ENCODE measurements around the gene POLK.
A peak's percentile ranks its signal among the peaks of the same experiment; 100 is the strongest.

DNA sequence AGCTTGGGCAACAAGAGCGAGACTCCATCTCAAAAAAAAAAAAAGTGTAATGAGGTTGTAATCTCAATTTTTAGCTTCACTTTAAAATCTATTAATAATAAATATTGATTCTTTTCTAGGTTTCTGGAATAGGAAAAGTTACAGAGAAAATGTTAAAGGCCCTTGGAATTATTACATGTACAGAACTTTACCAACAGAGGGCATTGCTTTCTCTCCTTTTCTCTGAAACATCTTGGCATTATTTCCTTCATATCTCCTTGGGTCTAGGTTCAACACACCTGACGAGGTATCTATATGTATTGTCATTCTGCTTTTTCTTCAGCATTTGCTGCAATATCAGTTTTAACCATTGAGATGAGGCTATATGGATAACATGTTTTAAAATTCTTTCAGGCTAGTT, 73.0 kb downstream of the POLK start:
- TF ChIP-seq, protein P1, sequence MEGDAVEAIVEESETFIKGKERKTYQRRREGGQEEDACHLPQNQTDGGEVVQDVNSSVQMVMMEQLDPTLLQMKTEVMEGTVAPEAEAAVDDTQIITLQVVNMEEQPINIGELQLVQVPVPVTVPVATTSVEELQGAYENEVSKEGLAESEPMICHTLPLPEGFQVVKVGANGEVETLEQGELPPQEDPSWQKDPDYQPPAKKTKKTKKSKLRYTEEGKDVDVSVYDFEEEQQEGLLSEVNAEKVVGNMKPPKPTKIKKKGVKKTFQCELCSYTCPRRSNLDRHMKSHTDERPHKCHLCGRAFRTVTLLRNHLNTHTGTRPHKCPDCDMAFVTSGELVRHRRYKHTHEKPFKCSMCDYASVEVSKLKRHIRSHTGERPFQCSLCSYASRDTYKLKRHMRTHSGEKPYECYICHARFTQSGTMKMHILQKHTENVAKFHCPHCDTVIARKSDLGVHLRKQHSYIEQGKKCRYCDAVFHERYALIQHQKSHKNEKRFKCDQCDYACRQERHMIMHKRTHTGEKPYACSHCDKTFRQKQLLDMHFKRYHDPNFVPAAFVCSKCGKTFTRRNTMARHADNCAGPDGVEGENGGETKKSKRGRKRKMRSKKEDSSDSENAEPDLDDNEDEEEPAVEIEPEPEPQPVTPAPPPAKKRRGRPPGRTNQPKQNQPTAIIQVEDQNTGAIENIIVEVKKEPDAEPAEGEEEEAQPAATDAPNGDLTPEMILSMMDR (conservative IDR thresholded peaks at IDR 0.05; ENCODE audit: low read depth, low read length), result peak; percentile 28
- no peak for TF ChIP-seq MAFK (IDR thresholded peaks at IDR 0.05; ENCODE audit: low read depth, low read length)
